LoVo (cell line): ENCODE measurements around the gene PDSS2.

Experiments
- DNase-seq: peaks from one replicate; pipeline ENCODE4 v3.0.0-alpha.2; 2016; ENCODE audit warnings: low spot score

Gene PDSS2

DNA sequence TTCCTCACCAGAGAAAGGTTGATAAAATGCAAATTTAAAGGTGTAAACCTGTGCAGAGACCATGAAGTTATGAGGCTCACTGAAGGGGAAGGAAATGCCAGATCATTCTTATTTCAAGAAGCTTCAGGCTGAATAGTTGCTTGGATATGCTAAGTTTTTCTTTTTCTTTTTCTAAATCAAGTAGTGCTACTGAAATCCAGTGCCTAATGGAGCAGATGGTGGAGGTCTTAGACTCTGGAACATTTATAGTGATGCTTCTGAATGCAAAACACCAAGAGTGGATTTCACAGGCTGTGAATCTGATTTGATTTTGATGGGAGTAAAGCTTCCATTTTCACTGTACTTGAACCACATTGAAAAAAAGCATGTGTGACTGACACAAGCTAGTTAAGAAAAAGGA, 192.8 kb downstream of the PDSS2 start:
- DNase-seq: no peak

- peak; percentile 8 for DNase-seq
Observed at GRCh38 chr6:107264357-107264840, 195.0 kb downstream of the PDSS2 start.

GRCh38 chr6:107259951-107260350, 199.4 kb downstream of the PDSS2 start:
- DNase-seq: no peak

- DNase-seq: no peak
Observed at GRCh38 chr6:107248147-107248546, 211.2 kb downstream of the PDSS2 start.

DNA sequence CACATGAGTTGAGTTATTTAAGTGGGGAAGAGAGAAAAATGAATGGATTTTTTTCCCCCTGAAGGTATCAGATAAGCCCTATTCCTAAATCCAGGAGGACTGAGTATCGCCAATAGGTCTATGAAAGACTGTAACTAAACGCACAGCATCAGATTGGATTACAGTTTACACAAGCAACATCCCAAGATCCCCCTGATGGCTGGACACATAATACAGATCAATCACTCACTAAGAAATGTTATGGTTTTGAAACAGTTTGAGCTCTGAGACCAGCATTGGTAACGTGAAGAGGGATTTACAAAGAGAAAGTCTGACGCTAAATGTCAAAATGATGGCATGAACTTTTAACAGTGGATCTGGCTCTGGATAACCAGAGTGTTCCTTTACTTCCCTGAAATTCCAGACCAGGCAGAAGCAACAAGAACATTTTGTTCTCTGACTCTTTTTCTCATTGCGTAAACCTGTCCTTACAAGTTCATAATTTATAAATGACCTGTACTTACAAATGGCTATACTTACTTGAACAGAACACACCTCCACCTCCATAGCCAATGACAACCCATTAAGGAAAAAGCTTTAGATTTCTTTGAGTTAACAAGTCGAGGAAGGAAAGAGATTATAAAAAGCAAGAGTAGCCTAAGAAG, 212.3 kb downstream of the PDSS2 start:
- no peak for DNase-seq

- no peak for DNase-seq
Observed at GRCh38 chr6:107246249-107246971, 213.0 kb downstream of the PDSS2 start.

DNA sequence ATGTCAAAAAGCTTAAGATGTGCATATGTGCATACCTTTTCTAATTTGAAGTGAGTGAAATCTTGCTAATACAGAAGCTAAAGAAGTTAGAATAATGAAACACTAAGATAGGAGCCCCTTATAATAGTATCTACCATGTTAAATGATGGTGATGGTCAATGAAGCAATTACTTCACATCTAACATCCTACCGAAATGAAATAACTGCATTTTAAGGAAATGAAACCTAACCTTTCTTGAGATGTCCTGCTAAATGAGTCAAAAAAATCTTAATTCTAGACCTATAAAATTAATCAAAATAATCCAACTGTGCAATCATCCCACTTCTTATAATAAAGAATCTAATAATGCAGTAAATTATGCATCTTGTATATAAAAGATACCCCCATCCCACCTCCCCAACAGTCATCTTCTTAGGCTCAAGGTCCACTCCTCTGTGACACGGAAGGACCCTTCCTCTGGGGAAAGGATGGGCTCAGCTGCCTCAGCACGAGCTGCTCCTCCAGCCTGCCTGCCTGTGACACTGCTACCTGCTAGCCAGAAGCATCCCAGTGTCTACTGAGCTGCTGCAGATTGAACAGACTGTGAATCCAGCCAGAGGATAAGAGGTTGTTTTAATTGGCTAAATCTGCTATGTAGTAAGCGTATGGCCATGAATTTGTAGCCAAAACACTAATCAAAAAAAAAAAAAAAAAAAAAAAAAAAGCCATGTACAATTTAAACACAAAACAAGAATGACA, 214.5 kb downstream of the PDSS2 start:
- DNase-seq: no peak

GRCh38 chr6:107244082-107244741, 215.2 kb downstream of the PDSS2 start:
- DNase-seq: no peak

GRCh38 chr6:107243471-107243870, 215.9 kb downstream of the PDSS2 start:
- DNase-seq: no peak

GRCh38 chr6:107237992-107238660, 221.2 kb downstream of the PDSS2 start:
- DNase-seq: no peak

- DNase-seq: no peak
Observed at GRCh38 chr6:107235511-107235910, 223.9 kb downstream of the PDSS2 start.

DNA sequence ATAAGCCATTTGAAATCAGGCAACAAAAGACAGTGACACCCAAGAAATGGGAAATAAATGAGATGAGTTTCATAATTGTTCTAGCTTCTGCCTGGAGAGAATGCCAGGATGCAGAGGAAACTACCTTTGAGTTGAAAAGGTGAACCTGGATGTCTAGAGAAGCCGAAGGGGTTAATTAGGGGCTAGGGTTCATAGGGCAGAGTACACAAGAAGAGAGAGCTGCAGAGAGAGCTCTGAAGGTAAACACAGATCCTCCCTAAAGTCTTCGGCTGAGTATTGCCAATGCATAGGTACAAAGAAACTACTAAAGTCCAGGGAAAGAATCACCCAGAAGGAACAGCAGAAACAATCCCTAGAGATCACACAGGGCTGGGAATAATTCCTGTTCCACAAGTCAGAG, 224.4 kb downstream of the PDSS2 start:
- no peak for DNase-seq

GRCh38 chr6:107231243-107231642, 228.1 kb downstream of the PDSS2 start:
- no peak for DNase-seq

DNA sequence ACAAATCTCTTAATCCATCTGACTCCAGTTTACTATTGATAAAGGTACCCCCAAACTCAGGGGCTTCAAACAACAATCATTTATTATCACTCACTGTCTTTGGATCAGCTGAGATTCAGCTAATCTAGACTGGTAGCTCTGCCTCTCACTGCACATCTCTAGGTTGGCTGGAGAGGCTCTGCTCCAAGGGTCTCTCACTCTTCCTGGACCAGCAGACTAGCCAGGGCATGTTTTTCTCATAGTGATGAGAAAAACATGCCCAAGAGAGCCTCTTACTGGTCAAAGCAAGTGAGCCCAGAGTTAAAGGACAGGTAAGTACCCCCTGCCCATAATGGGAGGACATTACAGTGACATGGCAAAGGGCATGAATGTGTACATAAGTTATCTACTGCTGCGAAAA, 228.9 kb downstream of the PDSS2 start:
- DNase-seq: no peak

- DNase-seq: no peak
Observed at GRCh38 chr6:107230024-107230423, 229.3 kb downstream of the PDSS2 start.

- peak; percentile 35 for DNase-seq
Observed at GRCh38 chr6:107228754-107229153, 230.6 kb downstream of the PDSS2 start.

- no peak for DNase-seq
Observed at GRCh38 chr6:107221519-107221918, 237.8 kb downstream of the PDSS2 start.

- DNase-seq: no peak
Observed at GRCh38 chr6:107219851-107220250, 239.5 kb downstream of the PDSS2 start.

GRCh38 chr6:107218142-107218541, 241.2 kb downstream of the PDSS2 start:
- no peak for DNase-seq

DNA sequence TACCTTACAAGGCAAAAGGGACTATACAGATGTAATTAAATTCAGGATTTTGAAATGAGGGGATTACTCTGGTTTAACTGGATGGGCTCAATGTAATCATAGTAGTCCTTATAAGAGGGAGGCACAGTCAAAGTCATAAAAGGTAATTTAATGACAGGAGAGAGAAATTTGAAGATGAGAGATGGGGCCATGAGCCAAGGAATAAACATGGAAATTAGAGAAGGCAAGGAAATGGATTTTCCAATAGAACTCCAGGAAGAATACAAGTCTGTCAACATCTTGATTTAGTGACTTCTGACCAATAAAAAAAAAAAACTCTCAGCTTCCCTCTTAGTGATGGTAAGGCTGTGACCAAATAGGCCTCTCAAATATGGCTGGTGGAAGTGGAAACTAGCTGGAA, 242.1 kb downstream of the PDSS2 start:
- DNase-seq: no peak

GRCh38 chr6:107216197-107216933, 243.0 kb downstream of the PDSS2 start:
- DNase-seq: no peak
